Activated T-helper 1 cell treated with anti-CD3 and anti-CD28 coated beads, Interleukin-12 subunit alpha, Interleukin-12 subunit beta, Interleukin-2, Interleukin-4 antibody, amounts not matched to agents 30 ng/mL and 10 ng/mL and 1 ng/mL, durations not matched to agents 14 hours and 24 hours and 36 hours (primary cell): ENCODE measurements around the gene PRR15L. TPM values are rescaled to one million over a fixed set of nuclear protein-coding genes. Genes with fewer than 3 reads are reported as not detected.
A peak's percentile ranks its signal among the peaks of the same experiment; 100 is the strongest.

ENCODE experiments used
- DNase-seq: peaks from one replicate; pipeline ENCODE4 v3.0.0; 2021; ENCODE audit warnings: low spot score
- H3K27ac Mint-ChIP-seq: one replicate; pipeline ENCODE4 v1.8.0; 2021; ENCODE audit warnings: mild to moderate bottlenecking, mixed read lengths
- H3K27me3 Mint-ChIP-seq: one replicate; pipeline ENCODE4 v1.8.0; 2022; ENCODE audit warnings: mild to moderate bottlenecking, moderate library complexity, mixed read lengths; ENCODE audit not compliant: insufficient read depth
- H3K36me3 Mint-ChIP-seq: one replicate; pipeline ENCODE4 v1.8.0; 2021; ENCODE audit warnings: low read depth, mixed read lengths
- H3K4me1 Mint-ChIP-seq: one replicate; pipeline ENCODE4 v1.8.0; 2021; ENCODE audit warnings: low read depth, mixed read lengths
- H3K4me3 Mint-ChIP-seq: one replicate; pipeline ENCODE4 v1.8.0; 2021; ENCODE audit warnings: mild to moderate bottlenecking, moderate library complexity, mixed read lengths
- H3K9me3 Mint-ChIP-seq: one replicate; pipeline ENCODE4 v1.8.0; 2021; ENCODE audit warnings: mixed read lengths
- intact Hi-C: fragments of 100-400 bp; cut with micrococcal nuclease; formaldehyde crosslinking; loops from one replicate; pipeline ENCODE4 v1.15.1; 2024
- total RNA-seq: library from RNA; stranded (reverse); gene quantifications from 2 replicates; pipeline ENCODE4 v1.2.3, GENCODE V29; 2022

Gene PRR15L
- total RNA-seq, 1 donor from 2014 or later = not detected

GRCh38 chr17:47916489-47917208 is 41.0 kb downstream of the PRR15L start:
- H3K9me3 Mint-ChIP-seq = no peaks in the 10 kb centered on the region
- intact Hi-C loops = no loop called here
- no peaks in the 10 kb centered on the region for H3K27me3 Mint-ChIP-seq
- peaks cover 12% of the 10 kb centered on the region for H3K36me3 Mint-ChIP-seq
- no peak for DNase-seq
- H3K4me1 Mint-ChIP-seq = peaks cover 7% of the 10 kb centered on the region
- no peak overlapping the region for H3K27ac Mint-ChIP-seq
- no peak overlapping the region for H3K4me3 Mint-ChIP-seq

DNA sequence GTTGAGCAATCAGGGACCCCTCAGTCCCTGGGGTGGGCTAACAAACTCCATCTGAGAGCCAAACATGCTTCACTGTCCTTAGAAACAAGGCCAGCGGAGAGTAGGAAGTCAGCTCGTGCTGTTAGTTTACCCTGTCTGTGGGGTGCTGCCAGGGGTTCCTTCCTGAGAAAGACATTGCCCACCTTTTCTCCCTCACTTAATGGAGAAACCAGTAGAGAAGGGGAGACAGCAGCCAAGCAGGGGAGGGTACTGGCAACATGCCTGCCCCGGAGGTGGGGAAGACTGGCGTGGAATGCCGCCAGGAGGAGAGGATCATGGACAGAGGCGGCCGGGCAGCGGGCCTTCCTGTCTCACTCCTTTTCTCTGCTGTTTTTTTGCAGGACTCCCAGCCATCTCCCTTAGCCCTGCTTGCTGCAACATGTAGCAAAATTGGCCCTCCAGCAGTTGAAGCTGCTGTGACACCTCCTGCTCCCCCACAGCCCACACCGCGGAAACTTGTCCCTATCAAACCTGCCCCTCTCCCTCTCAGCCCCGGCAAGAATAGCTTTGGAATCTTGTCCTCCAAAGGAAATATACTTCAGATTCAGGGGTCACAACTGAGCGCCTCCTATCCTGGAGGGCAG is 41.8 kb downstream of the PRR15L start:
- intact Hi-C loops = no loop called here
- Mint-ChIP-seq H3K4me1 (peaks cover 7% of the 10 kb centered on the region), H3K27me3 (no peaks in the 10 kb centered on the region), H3K9me3 (no peaks in the 10 kb centered on the region), H3K27ac (no peak overlapping the region), H3K4me3 (no peak overlapping the region), H3K36me3 (peaks cover 11% of the 10 kb centered on the region)
- DNase-seq = no peak

DNA sequence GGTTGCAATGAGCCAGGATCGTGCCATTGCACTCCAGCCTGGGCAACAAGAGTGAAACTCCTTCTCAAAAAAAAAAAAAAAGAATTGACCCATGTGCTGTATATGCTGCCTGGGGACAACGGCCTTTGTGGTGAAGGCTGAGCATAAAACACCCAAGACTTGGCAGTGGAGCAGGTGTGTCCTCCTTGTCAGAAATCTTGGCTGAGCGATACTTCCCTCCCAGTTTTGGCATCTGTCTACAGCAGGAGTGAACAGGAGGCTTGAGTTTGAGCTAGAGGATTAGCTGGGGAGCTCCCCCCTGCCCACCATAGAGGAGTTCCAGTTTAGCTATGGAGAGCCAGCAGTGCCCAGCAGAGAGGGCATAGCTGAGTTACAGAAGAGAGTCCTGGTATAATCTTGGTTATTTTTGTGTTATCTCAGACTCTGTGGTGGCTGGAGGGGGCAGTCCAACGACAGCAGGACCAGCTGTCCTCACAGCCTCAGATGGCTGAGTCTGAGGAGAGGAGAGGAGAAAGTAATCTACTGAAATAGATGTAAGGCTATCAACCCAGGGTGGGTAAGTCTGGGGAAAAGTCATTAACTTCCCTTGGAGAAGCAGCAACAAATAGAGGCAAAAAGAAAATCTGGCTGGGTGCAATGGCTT is 43.3 kb downstream of the PRR15L start:
- Mint-ChIP-seq H3K4me3 (no peak overlapping the region), H3K27ac (peak overlapping the region; percentile 32), H3K36me3 (peaks cover 7% of the 10 kb centered on the region), H3K9me3 (no peaks in the 10 kb centered on the region), H3K27me3 (no peaks in the 10 kb centered on the region), H3K4me1 (peaks cover 7% of the 10 kb centered on the region)
- DNase-seq = no peak
- intact Hi-C loops = no loop called here

DNA sequence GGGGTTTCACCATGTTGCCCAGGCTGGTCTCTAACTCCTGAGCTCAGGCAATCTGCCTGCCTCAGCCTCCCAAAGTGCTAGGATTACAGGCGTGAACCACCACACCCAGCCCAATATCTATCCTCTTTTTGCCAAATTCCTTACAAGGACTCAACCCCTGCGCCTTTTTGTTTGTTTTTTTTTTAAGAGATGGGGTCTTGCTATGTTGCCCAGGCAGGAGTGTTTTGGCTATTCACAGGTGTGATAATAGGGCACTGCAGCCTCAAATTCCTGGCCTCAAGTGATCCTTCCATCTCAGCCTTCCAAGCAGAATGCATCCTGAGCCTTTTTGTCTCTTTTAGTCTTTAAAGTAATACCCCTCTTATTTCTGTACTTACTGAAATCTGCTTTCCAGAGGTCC is 44.6 kb downstream of the PRR15L start:
- H3K9me3 Mint-ChIP-seq = no peaks in the 10 kb centered on the region
- peaks cover 9% of the 10 kb centered on the region for H3K36me3 Mint-ChIP-seq
- no peak overlapping the region for H3K4me3 Mint-ChIP-seq
- no peak for DNase-seq
- intact Hi-C loops = no loop called here
- peaks cover 5% of the 10 kb centered on the region for H3K4me1 Mint-ChIP-seq
- H3K27ac Mint-ChIP-seq = no peak overlapping the region
- H3K27me3 Mint-ChIP-seq = no peaks in the 10 kb centered on the region

GRCh38 chr17:47907932-47908562 is 49.6 kb downstream of the PRR15L start:
- Mint-ChIP-seq H3K27ac (no peak overlapping the region), H3K9me3 (no peaks in the 10 kb centered on the region), H3K36me3 (peaks cover 14% of the 10 kb centered on the region), H3K4me3 (no peak overlapping the region), H3K27me3 (no peaks in the 10 kb centered on the region), H3K4me1 (peaks cover 7% of the 10 kb centered on the region)
- no peak for DNase-seq
- intact Hi-C loops = no loop called here

DNA sequence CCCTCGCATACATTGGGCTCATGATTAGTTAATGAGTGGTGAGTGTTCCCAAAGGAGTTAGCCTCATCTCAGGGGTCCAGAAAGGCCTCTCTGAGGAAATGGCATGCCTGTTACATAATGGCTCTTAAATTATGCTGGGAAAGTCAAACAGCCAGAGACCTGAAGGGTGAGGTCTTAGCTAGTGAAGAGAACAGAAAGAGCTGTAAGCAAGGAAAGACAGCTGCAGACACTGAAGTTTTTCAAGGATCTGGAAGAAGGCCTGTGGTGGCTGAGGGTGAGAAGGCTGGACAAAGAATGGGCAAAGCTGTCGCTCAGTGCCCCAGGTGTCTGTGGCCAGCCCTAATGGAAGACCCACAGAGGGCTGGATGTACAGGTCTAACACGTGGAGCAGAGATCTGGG is 51.2 kb downstream of the PRR15L start:
- no peak overlapping the region for H3K4me3 Mint-ChIP-seq
- H3K27me3 Mint-ChIP-seq = no peaks in the 10 kb centered on the region
- no peak for DNase-seq
- no peaks in the 10 kb centered on the region for H3K9me3 Mint-ChIP-seq
- H3K4me1 Mint-ChIP-seq = peaks cover 7% of the 10 kb centered on the region
- H3K27ac Mint-ChIP-seq = no peak overlapping the region
- peaks cover 14% of the 10 kb centered on the region for H3K36me3 Mint-ChIP-seq
- intact Hi-C loops = no loop called here

DNA sequence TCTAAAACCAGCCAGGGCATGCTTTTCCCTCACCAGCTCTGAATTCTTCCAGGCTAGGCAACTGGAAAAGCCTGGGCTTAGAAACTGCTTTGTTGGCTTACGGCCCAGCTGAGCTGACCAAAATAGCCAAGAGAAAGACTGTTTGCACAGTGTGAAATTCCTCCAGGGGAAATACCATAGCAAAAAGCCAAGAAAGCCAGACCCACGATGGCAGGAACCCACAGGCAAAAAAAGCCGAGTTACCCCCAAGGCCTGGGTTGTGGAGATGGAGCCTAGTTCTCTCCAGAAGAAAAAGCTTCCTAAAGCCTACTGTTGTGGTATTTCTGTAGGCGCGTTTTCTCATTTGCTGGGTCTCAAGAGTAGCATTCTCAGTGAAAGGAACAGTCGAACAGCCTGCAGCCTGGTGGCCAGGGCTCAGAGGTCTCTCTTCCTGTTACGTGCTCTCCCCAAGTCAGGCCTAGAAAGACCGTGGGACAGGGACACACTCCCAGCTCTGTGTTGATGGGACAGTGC is 52.4 kb downstream of the PRR15L start:
- H3K36me3 Mint-ChIP-seq = peaks cover 16% of the 10 kb centered on the region
- H3K27ac Mint-ChIP-seq = no peak overlapping the region
- peaks cover 7% of the 10 kb centered on the region for H3K4me1 Mint-ChIP-seq
- no peak for DNase-seq
- no peaks in the 10 kb centered on the region for H3K9me3 Mint-ChIP-seq
- H3K4me3 Mint-ChIP-seq = no peak overlapping the region
- intact Hi-C loops = no loop called here
- H3K27me3 Mint-ChIP-seq = no peaks in the 10 kb centered on the region

DNA sequence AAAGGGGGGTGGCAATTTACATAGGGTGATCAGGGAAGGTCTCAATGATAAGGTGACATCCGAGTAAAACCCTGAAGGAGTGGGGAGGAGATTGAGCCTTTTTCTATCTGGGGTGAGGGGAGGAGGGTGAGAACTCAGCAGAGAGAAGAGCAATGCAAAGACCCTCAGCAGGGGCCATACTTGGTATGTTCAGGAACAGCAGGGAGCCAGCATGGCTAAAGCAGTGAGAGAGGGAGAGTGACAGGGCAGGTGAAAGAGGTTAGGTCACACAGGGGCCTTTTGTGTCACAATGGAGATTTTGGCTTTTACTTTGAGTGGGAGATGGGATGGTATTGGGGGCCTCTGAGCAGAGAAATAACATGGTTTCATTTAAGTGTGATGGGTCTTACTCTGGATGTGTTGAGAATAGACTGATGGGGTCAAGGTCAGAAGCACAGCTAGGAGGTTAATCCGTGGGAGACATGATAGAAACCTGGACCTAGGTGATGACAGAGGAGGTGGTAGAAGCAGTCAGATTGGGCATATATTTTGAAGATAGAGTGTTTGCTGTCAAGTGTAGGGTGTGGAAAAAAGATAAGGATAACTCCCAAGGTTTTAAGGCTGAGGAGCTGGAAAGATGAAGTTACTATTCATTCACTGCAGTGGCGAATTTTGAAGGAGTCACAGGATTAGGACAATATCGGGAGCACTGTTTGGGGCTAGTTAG is 55.5 kb downstream of the PRR15L start:
- no peaks in the 10 kb centered on the region for H3K27me3 Mint-ChIP-seq
- DNase-seq = no peak
- no peak overlapping the region for H3K27ac Mint-ChIP-seq
- peaks cover 19% of the 10 kb centered on the region for H3K4me1 Mint-ChIP-seq
- no peak overlapping the region for H3K4me3 Mint-ChIP-seq
- H3K36me3 Mint-ChIP-seq = peaks cover 22% of the 10 kb centered on the region
- no peaks in the 10 kb centered on the region for H3K9me3 Mint-ChIP-seq
- intact Hi-C loops = no loop called here

Other genes with a start within 250 kb of the PRR15L start
- gene TBX21, start 224.6 kb downstream of the PRR15L start, total RNA-seq = 89.8 and 90.8 TPM in 2 replicates
- gene OSBPL7, start 136.1 kb downstream of the PRR15L start, total RNA-seq = 18.6 and 21.6 TPM in 2 replicates
- gene MRPL10, start 126.3 kb downstream of the PRR15L start, total RNA-seq = 53.6 and 56.9 TPM in 2 replicates
- 0.39 and 0.70 TPM in 2 replicates for gene LRRC46, start 126.2 kb downstream of the PRR15L start, total RNA-seq
- gene SCRN2, start 116.6 kb downstream of the PRR15L start, total RNA-seq = 24.5 and 26.3 TPM in 2 replicates
- gene SP6, start 106.7 kb downstream of the PRR15L start, total RNA-seq = 0.05 and 0.12 TPM in 2 replicates
- 24.0 and 26.3 TPM in 2 replicates for gene SP2, start 61.6 kb downstream of the PRR15L start, total RNA-seq
- gene PNPO, start 16.3 kb downstream of the PRR15L start, total RNA-seq = 58.8 and 60.7 TPM in 2 replicates
- 190 and 200 TPM in 2 replicates for gene CDK5RAP3, start 13.2 kb upstream of the PRR15L start, total RNA-seq
- gene COPZ2, start 79.9 kb upstream of the PRR15L start, total RNA-seq = 3.4 and 5.8 TPM in 2 replicates
- gene NFE2L1, start 90.5 kb upstream of the PRR15L start, total RNA-seq = 86.6 and 92.0 TPM in 2 replicates
- gene CBX1, start 143.6 kb upstream of the PRR15L start, total RNA-seq = 61.1 and 62.4 TPM in 2 replicates
- 31.1 and 37.1 TPM in 2 replicates for gene SNX11, start 149.9 kb upstream of the PRR15L start, total RNA-seq